ENCODE results near the gene ZCCHC4. TPM values are rescaled to one million over a fixed set of nuclear protein-coding genes. Genes with fewer than 3 reads are reported as not detected.

ZCCHC4 gene
- total RNA-seq, 1 experiment from 2014 or later, result 12.3 TPM

DNA sequence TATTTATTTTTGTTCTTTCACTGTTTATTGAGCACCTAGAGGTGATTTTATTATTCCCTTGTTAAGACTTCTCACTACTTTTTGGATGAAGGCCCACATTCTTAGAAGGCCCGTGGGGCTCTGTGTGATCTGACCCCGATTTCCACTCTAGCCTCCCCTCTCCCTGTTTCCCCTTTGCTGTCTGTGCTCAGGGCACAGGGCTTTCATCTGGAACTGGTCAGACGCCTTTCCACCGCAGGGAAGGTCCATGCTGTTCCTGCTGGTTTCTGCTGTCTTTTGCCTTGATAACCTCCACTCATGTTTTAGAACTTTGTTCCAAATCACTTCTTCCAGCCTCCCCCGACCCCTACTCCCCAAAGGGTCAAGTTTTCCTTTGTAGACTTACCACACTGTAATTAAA lies 33.2 kb downstream of the ZCCHC4 start:
- Histone ChIP-seq H3K79me2 (ENCODE audit: insufficient read depth, low read length) (0 out of 2 replicates have a peak, but pooled peaks cover 7% of the 10 kb centered on the region), H3K9me3 (ENCODE audit: control insufficient read depth in 1 of 2, insufficient read depth in 1 of 2, low read depth in 1 of 2, low read length in 2 of 2) (no peaks in the 10 kb centered on the region), H3K27ac (ENCODE audit: low read depth, low read length) (no peak overlapping the region), H4K20me1 (ENCODE audit: insufficient read depth) (no peaks in the 10 kb centered on the region), H3K4me2 (ENCODE audit: low read length) (no peak overlapping the region), H3K9ac (ENCODE audit: low read length) (no peak overlapping the region), H2AFZ (ENCODE audit: low read depth, low read length, poor library complexity, severe bottlenecking) (no peak overlapping the region), H3K36me3 (ENCODE audit: control insufficient read depth in 1 of 2, insufficient read depth in 2 of 2, low read length in 2 of 2) (no peaks in the 10 kb centered on the region), H3K4me1 (ENCODE audit: control insufficient read depth in 1 of 2, insufficient read depth in 2 of 2, low read length in 2 of 2) (0 out of 4 replicates have a peak, but pooled peaks cover 0 to 2% of the 10 kb centered on the region in 2 experiments), H3K4me3 (replicated peaks in 1 of 2; ENCODE audit: low read depth in 1 of 2, low read length in 2 of 2) (no peak overlapping the region), H3K9me2 (ENCODE audit: insufficient read depth) (no peaks in the 10 kb centered on the region), H3K27me3 (ENCODE audit: insufficient read depth, low read length) (no peaks in the 10 kb centered on the region)
- ChIA-PET CTCF (interaction anchor here (1.1 kb wide), 1 partner anchor 33 kb away, joined by 5 read pairs; the partner anchor contains the start of gene ZCCHC4), RAD21 (ENCODE audit: low non-redundant PET in 1 of 2, low total read pairs in 2 of 2, uncharacterized antibody in 2 of 2, unreplicated experiment in 2 of 2) (no interaction called here), POLR2A (no interaction called here)
- DNase-seq (ENCODE audit: low read depth, low spot score), result no peak
- TF ChIP-seq CTCF (IDR thresholded peaks at IDR 0.05 in 2 of 3, conservative IDR thresholded peaks at IDR 0.05 in 1 of 3; ENCODE audit: borderline replicate concordance in 1 of 3, insufficient read depth in 1 of 3, low read depth in 2 of 3, low read length in 2 of 3) (no peak), FOSL1 (IDR thresholded peaks at IDR 0.05; ENCODE audit: low read depth) (no peak), SIN3A (IDR thresholded peaks at IDR 0.05; ENCODE audit: low read depth) (no peak), ZBTB33 (IDR thresholded peaks at IDR 0.05; ENCODE audit: extremely low read depth, insufficient replicate concordance, low read length) (no peak), POLR2A (IDR thresholded peaks at IDR 0.05; ENCODE audit: borderline replicate concordance, extremely low read depth, insufficient read depth, insufficient read length) (no peak), TCF7L2 (IDR thresholded peaks at IDR 0.05; ENCODE audit: borderline replicate concordance, extremely low read depth, insufficient read depth, insufficient read length) (no peak), YY1 (IDR thresholded peaks at IDR 0.05; ENCODE audit: extremely low read depth, insufficient replicate concordance, low read depth, low read length) (no peak), EGR1 (IDR thresholded peaks at IDR 0.05; ENCODE audit: low read depth) (no peak), ATF3 (IDR thresholded peaks at IDR 0.05) (no peak), ELF1 (IDR thresholded peaks at IDR 0.05; ENCODE audit: borderline replicate concordance, low read depth) (no peak), JUND (IDR thresholded peaks at IDR 0.05) (no peak), EZH2phosphoT487 (IDR thresholded peaks at IDR 0.05; ENCODE audit: borderline replicate concordance) (no peak), POLR2AphosphoS5 (IDR thresholded peaks at IDR 0.05; ENCODE audit: low read depth, low read length) (no peak)
- TF ChIP-seq, protein P1, sequence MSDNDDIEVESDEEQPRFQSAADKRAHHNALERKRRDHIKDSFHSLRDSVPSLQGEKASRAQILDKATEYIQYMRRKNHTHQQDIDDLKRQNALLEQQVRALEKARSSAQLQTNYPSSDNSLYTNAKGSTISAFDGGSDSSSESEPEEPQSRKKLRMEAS (IDR thresholded peaks at IDR 0.05), result no peak
- TF ChIP-seq, protein P2, sequence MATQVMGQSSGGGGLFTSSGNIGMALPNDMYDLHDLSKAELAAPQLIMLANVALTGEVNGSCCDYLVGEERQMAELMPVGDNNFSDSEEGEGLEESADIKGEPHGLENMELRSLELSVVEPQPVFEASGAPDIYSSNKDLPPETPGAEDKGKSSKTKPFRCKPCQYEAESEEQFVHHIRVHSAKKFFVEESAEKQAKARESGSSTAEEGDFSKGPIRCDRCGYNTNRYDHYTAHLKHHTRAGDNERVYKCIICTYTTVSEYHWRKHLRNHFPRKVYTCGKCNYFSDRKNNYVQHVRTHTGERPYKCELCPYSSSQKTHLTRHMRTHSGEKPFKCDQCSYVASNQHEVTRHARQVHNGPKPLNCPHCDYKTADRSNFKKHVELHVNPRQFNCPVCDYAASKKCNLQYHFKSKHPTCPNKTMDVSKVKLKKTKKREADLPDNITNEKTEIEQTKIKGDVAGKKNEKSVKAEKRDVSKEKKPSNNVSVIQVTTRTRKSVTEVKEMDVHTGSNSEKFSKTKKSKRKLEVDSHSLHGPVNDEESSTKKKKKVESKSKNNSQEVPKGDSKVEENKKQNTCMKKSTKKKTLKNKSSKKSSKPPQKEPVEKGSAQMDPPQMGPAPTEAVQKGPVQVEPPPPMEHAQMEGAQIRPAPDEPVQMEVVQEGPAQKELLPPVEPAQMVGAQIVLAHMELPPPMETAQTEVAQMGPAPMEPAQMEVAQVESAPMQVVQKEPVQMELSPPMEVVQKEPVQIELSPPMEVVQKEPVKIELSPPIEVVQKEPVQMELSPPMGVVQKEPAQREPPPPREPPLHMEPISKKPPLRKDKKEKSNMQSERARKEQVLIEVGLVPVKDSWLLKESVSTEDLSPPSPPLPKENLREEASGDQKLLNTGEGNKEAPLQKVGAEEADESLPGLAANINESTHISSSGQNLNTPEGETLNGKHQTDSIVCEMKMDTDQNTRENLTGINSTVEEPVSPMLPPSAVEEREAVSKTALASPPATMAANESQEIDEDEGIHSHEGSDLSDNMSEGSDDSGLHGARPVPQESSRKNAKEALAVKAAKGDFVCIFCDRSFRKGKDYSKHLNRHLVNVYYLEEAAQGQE (IDR thresholded peaks at IDR 0.05; ENCODE audit: low read depth), result no peak
- intact Hi-C loops (cut with micrococcal nuclease), result no loop called here
- BruUV-seq (replicated peaks), result no TSS peak
- ATAC-seq, result no peak
